Measurements from ENCODE around the gene PGF.
A peak's percentile ranks its signal among the peaks of the same experiment; 100 is the strongest.

PGF gene

GRCh38 chr14:74952697-74953484 lies 2.5 kb downstream of the PGF start:
- TF ChIP-seq CTCF (IDR thresholded peaks at IDR 0.05): no peak
- no peaks in the 10 kb centered on the region for H3K27me3 Mint-ChIP-seq (ENCODE audit: low read depth, poor library complexity)
- no peaks in the 10 kb centered on the region for H3K9me3 Mint-ChIP-seq
- peaks cover 63% of the 10 kb centered on the region for H3K4me1 Mint-ChIP-seq
- no peak overlapping the region for H3K27ac Mint-ChIP-seq
- peaks cover 18% of the 10 kb centered on the region for H3K36me3 Mint-ChIP-seq (ENCODE audit: low read depth)
- no peak for DNase-seq
- peak overlapping the region; percentile 75 for H3K4me3 Mint-ChIP-seq

- no peaks in the 10 kb centered on the region for H3K9me3 Mint-ChIP-seq
These were observed 3.2 kb downstream of the PGF start for GRCh38 chr14:74952180-74952665.

GRCh38 chr14:74951443-74952179 lies 3.8 kb downstream of the PGF start:
- peaks cover 18% of the 10 kb centered on the region for H3K36me3 Mint-ChIP-seq (ENCODE audit: low read depth)
- DNase-seq: no peak
- TF ChIP-seq CTCF (IDR thresholded peaks at IDR 0.05): no peak
- H3K4me3 Mint-ChIP-seq: peak overlapping the region; percentile 69
- no peaks in the 10 kb centered on the region for H3K27me3 Mint-ChIP-seq (ENCODE audit: low read depth, poor library complexity)
- H3K4me1 Mint-ChIP-seq: peaks cover 57% of the 10 kb centered on the region
- H3K9me3 Mint-ChIP-seq: no peaks in the 10 kb centered on the region
- peak overlapping the region; percentile 87 for H3K27ac Mint-ChIP-seq

More at GRCh38 chr14:74952180-74952665, 3.2 kb downstream of the PGF start:
- no peak overlapping the region for H3K27ac Mint-ChIP-seq
- no peak for DNase-seq
- H3K27me3 Mint-ChIP-seq (ENCODE audit: low read depth, poor library complexity): no peaks in the 10 kb centered on the region
- TF ChIP-seq CTCF (IDR thresholded peaks at IDR 0.05): no peak
- peaks cover 18% of the 10 kb centered on the region for H3K36me3 Mint-ChIP-seq (ENCODE audit: low read depth)
- peak overlapping the region; percentile 75 for H3K4me3 Mint-ChIP-seq
- peaks cover 61% of the 10 kb centered on the region for H3K4me1 Mint-ChIP-seq

- H3K9me3 Mint-ChIP-seq: no peaks in the 10 kb centered on the region
- peak overlapping the region; percentile 69 for H3K4me3 Mint-ChIP-seq
These were observed 4.5 kb downstream of the PGF start for GRCh38 chr14:74950795-74951442.

More at GRCh38 chr14:74950795-74951442, 4.5 kb downstream of the PGF start:
- TF ChIP-seq CTCF (IDR thresholded peaks at IDR 0.05): no peak
- no peak for DNase-seq
- Mint-ChIP-seq H3K4me1 (peaks cover 57% of the 10 kb centered on the region), H3K27ac (peak overlapping the region; percentile 87), H3K36me3 (ENCODE audit: low read depth) (peaks cover 18% of the 10 kb centered on the region), H3K27me3 (ENCODE audit: low read depth, poor library complexity) (no peaks in the 10 kb centered on the region)

Measured in nephron progenitor cell (in vitro differentiated cells).